Caco-2 (cell line): ENCODE data around the gene CCR3. TPM values are rescaled to one million over a fixed set of nuclear protein-coding genes. Genes with fewer than 3 reads are reported as not detected.

Experiments used
- BruUV-seq: library from RNA; stranded (reverse); fragments of 400-500 nt; replicated peaks from 2 replicates; lab custom pipeline; 2021; lab: Mats Ljungman, UMichigan
- CTCF ChIA-PET: fragments of 300-600 bp; sonication (Branson Sonifier 250); formaldehyde crosslinking; loops from one replicate; lab custom pipeline; 2022; ENCODE audit warnings: antibody characterized with exemption; lab: Charles Lee
- POLR2A ChIA-PET: fragments of 300-600 bp; sonication (Branson Sonifier 250); formaldehyde crosslinking; loops from one replicate; lab custom pipeline; 2022; ENCODE audit warnings: antibody characterized with exemption; lab: Charles Lee
- DNase-seq, 2 experiments: peaks; one replicate each; pipeline versions ENCODE4 v3.0.0 to v3.0.0-alpha.2; 2020 to 2022
- H3K27me3 ChIP-seq: replicated peaks from 2 replicates; pipeline ENCODE4 v1.6.0; 2011; ENCODE audit warnings: low read length; ENCODE audit not compliant: control insufficient read depth, insufficient read depth
- H3K36me3 ChIP-seq: 2 replicates; pipeline ENCODE4 v1.5.1; 2011; ENCODE audit warnings: low read length; ENCODE audit not compliant: control insufficient read depth, insufficient read depth
- H3K4me1 ChIP-seq: fragments of 250-450 bp; sonication (Bioruptor Pico); 2 replicates; pipeline ENCODE4 v1.5.1; 2020; ENCODE audit warnings: mild to moderate bottlenecking
- H3K4me3 ChIP-seq: 2 replicates; pipeline ENCODE4 v1.5.1; 2011; ENCODE audit warnings: low read depth, mild to moderate bottlenecking, control low read depth, low read length
- H3K9me3 ChIP-seq: fragments of 250-450 bp; sonication (Bioruptor Pico); 2 replicates; pipeline ENCODE4 v1.5.1; 2020; ENCODE audit warnings: mild to moderate bottlenecking, moderate library complexity
- H3K27ac Mint-ChIP-seq: one replicate; pipeline ENCODE4 v1.8.0; 2022; ENCODE audit warnings: mixed read lengths; ENCODE audit not compliant: unreplicated experiment
- H3K27me3 Mint-ChIP-seq: one replicate; pipeline ENCODE4 v1.8.0; 2022; ENCODE audit warnings: mixed read lengths; ENCODE audit not compliant: insufficient read depth, unreplicated experiment
- H3K36me3 Mint-ChIP-seq: one replicate; pipeline ENCODE4 v1.8.0; 2022; ENCODE audit warnings: mild to moderate bottlenecking, mixed read lengths; ENCODE audit not compliant: insufficient read depth, unreplicated experiment
- H3K4me1 Mint-ChIP-seq: one replicate; pipeline ENCODE4 v1.8.0; 2022; ENCODE audit warnings: low read depth, mixed read lengths; ENCODE audit not compliant: unreplicated experiment
- H3K4me3 Mint-ChIP-seq: one replicate; pipeline ENCODE4 v1.8.0; 2022; ENCODE audit warnings: mild to moderate bottlenecking, moderate library complexity, mixed read lengths; ENCODE audit not compliant: unreplicated experiment
- H3K9me3 Mint-ChIP-seq: one replicate; pipeline ENCODE4 v1.8.0; 2022; ENCODE audit warnings: mixed read lengths; ENCODE audit not compliant: unreplicated experiment
- CTCF ChIP-seq, 2 experiments: fragments of 200-600 bp in 1 of 2; IDR thresholded peaks; 1 replicate in 1 of 2; 2 replicates in 1 of 2; pipeline versions ENCODE4 v1.5.1 to v1.8.0; 2011 to 2022; ENCODE audit warnings: antibody characterized with exemption in 1 of 2, control low read depth in 1 of 2, inconsistent platforms in 1 of 2, low read depth in 1 of 2, low read length in 1 of 2, mild to moderate bottlenecking in 1 of 2, moderate library complexity in 1 of 2; ENCODE audit not compliant: insufficient read depth in 1 of 2, severe bottlenecking in 1 of 2, unreplicated experiment in 1 of 2
- intact Hi-C: fragments of 100-400 bp; cut with micrococcal nuclease; formaldehyde crosslinking; loops from one replicate; pipeline ENCODE4 v1.10.0; 2022; ENCODE audit not compliant: unreplicated experiment
- total RNA-seq: library from RNA; stranded (reverse); gene quantifications from 2 replicates; pipeline ENCODE4 v1.2.3, GENCODE V29; 2022

CCR3 gene
- total RNA-seq, 1 experiment from 2014 or later, result 0.64 TPM

GRCh38 chr3:46276497-46277099 is 34.3 kb downstream of the CCR3 start:
- H3K4me3 Mint-ChIP-seq, result no peak overlapping the region
- no peak overlapping the region for H3K4me3 ChIP-seq
- peaks cover 27% of the 10 kb centered on the region for H3K9me3 Mint-ChIP-seq
- peak; percentile 38 to 50 for DNase-seq
- ChIA-PET CTCF (interaction anchor here (0.6 to 1.3 kb wide), 4 partner anchors 11 to 282 kb away, joined by 3 to 11 read pairs (median 4); partner anchors contain the start of gene CCR5), POLR2A (no interaction called here)
- H3K27me3 Mint-ChIP-seq, result no peaks in the 10 kb centered on the region
- H3K27ac Mint-ChIP-seq, result no peak overlapping the region
- H3K27me3 ChIP-seq, result no peaks in the 10 kb centered on the region
- peaks cover 9% of the 10 kb centered on the region for H3K9me3 ChIP-seq
- H3K36me3 ChIP-seq, result no peaks in the 10 kb centered on the region
- no peaks in the 10 kb centered on the region for H3K4me1 Mint-ChIP-seq
- H3K36me3 Mint-ChIP-seq, result no peaks in the 10 kb centered on the region
- intact Hi-C loops, result loop anchor here (5.0 kb wide), 1 partner anchor 101 kb away; no protein-coding TSS in a partner anchor
- TF ChIP-seq CTCF (IDR thresholded peaks at IDR 0.05; ENCODE audit: insufficient read depth in 1 of 2, low read depth in 1 of 2, low read length in 1 of 2, severe bottlenecking in 1 of 2, unreplicated experiment in 1 of 2), result peak; percentile 44 to 55
- BruUV-seq, result no TSS peak
- H3K4me1 ChIP-seq, result no peaks in the 10 kb centered on the region

- no peaks in the 10 kb centered on the region for H3K27me3 ChIP-seq
- H3K4me1 ChIP-seq, result no peaks in the 10 kb centered on the region
- H3K4me1 Mint-ChIP-seq, result no peaks in the 10 kb centered on the region
- BruUV-seq, result no TSS peak
- ChIA-PET CTCF (no interaction called here), POLR2A (no interaction called here)
- no peak for TF ChIP-seq CTCF (IDR thresholded peaks at IDR 0.05; ENCODE audit: insufficient read depth in 1 of 2, low read depth in 1 of 2, low read length in 1 of 2, severe bottlenecking in 1 of 2, unreplicated experiment in 1 of 2)
- no peaks in the 10 kb centered on the region for H3K36me3 Mint-ChIP-seq
- peaks cover 9% of the 10 kb centered on the region for H3K9me3 ChIP-seq
- no peak overlapping the region for H3K4me3 ChIP-seq
- no peak overlapping the region for H3K4me3 Mint-ChIP-seq
- H3K36me3 ChIP-seq, result no peaks in the 10 kb centered on the region
- peaks cover 27% of the 10 kb centered on the region for H3K9me3 Mint-ChIP-seq
- no peaks in the 10 kb centered on the region for H3K27me3 Mint-ChIP-seq
- intact Hi-C loops, result loop anchor here (5.0 kb wide), 1 partner anchor 100 kb away; no protein-coding TSS in a partner anchor
- H3K27ac Mint-ChIP-seq, result no peak overlapping the region
- no peak for DNase-seq
These were observed 35.2 kb downstream of the CCR3 start for GRCh38 chr3:46277476-46277875.

GRCh38 chr3:46278816-46279672 is 36.8 kb downstream of the CCR3 start:
- no peak overlapping the region for H3K4me3 ChIP-seq
- ChIA-PET CTCF (no interaction called here), POLR2A (no interaction called here)
- Mint-ChIP-seq H3K27ac (no peak overlapping the region), H3K36me3 (no peaks in the 10 kb centered on the region), H3K4me1 (no peaks in the 10 kb centered on the region), H3K9me3 (peaks cover 27% of the 10 kb centered on the region), H3K27me3 (no peaks in the 10 kb centered on the region), H3K4me3 (no peak overlapping the region)
- H3K4me1 ChIP-seq, result no peaks in the 10 kb centered on the region
- no peaks in the 10 kb centered on the region for H3K27me3 ChIP-seq
- no TSS peak for BruUV-seq
- H3K36me3 ChIP-seq, result no peaks in the 10 kb centered on the region
- H3K9me3 ChIP-seq, result peaks cover 9% of the 10 kb centered on the region
- TF ChIP-seq CTCF (IDR thresholded peaks at IDR 0.05; ENCODE audit: insufficient read depth in 1 of 2, low read depth in 1 of 2, low read length in 1 of 2, severe bottlenecking in 1 of 2, unreplicated experiment in 1 of 2), result no peak
- no peak for DNase-seq
- intact Hi-C loops, result loop anchor here (5.0 kb wide), 1 partner anchor 98 kb away; no protein-coding TSS in a partner anchor
